ENCODE data around the gene SLC12A4. TPM values are rescaled to one million over a fixed set of nuclear protein-coding genes. Genes with fewer than 3 reads are reported as not detected.

SLC12A4 gene
- total and polyA plus RNA-seq, 2 of the 13 experiments (the other 11 are each of a cell fraction or from before 2014, with no cell fraction given): 65.1 to 84.3 TPM

- TF ChIP-seq, protein P1, sequence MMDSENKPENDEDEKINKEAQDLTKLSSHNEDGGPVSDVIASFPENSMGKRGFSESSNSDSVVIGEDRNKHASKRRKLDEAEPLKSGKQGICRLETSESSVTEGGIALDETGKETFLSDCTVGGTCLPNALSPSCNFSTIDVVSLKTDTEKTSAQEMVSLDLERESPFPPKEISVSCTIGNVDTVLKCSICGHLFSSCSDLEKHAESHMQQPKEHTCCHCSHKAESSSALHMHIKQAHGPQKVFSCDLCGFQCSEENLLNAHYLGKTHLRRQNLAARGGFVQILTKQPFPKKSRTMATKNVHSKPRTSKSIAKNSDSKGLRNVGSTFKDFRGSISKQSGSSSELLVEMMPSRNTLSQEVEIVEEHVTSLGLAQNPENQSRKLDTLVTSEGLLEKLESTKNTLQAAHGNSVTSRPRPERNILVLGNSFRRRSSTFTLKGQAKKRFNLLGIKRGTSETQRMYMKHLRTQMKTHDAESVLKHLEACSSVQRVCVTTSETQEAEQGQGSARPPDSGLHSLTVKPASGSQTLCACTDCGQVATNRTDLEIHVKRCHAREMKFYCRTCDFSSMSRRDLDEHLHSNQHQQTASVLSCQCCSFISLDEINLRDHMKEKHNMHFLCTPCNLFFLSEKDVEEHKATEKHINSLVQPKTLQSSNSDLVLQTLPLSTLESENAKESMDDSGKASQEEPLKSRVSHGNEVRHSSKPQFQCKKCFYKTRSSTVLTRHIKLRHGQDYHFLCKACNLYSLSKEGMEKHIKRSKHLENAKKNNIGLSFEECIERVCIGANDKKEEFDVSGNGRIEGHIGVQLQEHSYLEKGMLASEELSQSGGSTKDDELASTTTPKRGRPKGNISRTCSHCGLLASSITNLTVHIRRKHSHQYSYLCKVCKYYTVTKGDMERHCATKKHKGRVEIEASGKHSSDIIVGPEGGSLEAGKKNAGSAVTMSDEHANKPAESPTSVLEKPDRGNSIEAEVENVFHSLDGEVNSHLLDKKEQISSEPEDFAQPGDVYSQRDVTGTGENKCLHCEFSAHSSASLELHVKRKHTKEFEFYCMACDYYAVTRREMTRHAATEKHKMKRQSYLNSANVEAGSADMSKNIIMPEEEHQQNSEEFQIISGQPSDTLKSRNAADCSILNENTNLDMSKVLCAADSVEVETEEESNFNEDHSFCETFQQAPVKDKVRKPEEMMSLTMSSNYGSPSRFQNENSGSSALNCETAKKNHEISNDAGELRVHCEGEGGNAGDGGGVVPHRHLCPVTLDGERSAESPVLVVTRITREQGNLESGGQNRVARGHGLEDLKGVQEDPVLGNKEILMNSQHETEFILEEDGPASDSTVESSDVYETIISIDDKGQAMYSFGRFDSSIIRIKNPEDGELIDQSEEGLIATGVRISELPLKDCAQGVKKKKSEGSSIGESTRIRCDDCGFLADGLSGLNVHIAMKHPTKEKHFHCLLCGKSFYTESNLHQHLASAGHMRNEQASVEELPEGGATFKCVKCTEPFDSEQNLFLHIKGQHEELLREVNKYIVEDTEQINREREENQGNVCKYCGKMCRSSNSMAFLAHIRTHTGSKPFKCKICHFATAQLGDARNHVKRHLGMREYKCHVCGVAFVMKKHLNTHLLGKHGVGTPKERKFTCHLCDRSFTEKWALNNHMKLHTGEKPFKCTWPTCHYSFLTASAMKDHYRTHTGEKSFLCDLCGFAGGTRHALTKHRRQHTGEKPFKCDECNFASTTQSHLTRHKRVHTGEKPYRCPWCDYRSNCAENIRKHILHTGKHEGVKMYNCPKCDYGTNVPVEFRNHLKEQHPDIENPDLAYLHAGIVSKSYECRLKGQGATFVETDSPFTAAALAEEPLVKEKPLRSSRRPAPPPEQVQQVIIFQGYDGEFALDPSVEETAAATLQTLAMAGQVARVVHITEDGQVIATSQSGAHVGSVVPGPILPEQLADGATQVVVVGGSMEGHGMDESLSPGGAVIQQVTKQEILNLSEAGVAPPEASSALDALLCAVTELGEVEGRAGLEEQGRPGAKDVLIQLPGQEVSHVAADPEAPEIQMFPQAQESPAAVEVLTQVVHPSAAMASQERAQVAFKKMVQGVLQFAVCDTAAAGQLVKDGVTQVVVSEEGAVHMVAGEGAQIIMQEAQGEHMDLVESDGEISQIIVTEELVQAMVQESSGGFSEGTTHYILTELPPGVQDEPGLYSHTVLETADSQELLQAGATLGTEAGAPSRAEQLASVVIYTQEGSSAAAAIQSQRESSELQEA (CRISPR knock-in tag; IDR thresholded peaks at IDR 0.05; ENCODE audit: not compliant biosample characterization): no peak
- TF ChIP-seq, protein P2, sequence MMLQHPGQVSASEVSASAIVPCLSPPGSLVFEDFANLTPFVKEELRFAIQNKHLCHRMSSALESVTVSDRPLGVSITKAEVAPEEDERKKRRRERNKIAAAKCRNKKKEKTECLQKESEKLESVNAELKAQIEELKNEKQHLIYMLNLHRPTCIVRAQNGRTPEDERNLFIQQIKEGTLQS (CRISPR knock-in tag; IDR thresholded peaks at IDR 0.05): peak; percentile 27; the same call in 1 of the 2 replicates
- TF ChIP-seq ZNF367 (CRISPR knock-in tag; IDR thresholded peaks at IDR 0.05; ENCODE audit: borderline replicate concordance): no peak
- 0 out of 2 replicates have a peak, but pooled peaks have one; percentile 30 for TF ChIP-seq MAZ (IDR thresholded peaks at IDR 0.05; ENCODE audit: borderline replicate concordance, low read depth, low read length)
- TF ChIP-seq MAZ (CRISPR knock-in tag; IDR thresholded peaks at IDR 0.05; ENCODE audit: low read depth): no peak
- TF ChIP-seq MTA1 (CRISPR knock-in tag; IDR thresholded peaks at IDR 0.05; ENCODE audit: borderline replicate concordance): peak; percentile 33; the same call in 1 of the 2 replicates
- TF ChIP-seq NCOR1 (IDR thresholded peaks at IDR 0.05; ENCODE audit: borderline replicate concordance, low read length): no peak
- no peak for TF ChIP-seq PCBP2 (optimal IDR thresholded peaks at IDR 0.05; ENCODE audit: low read depth, low read length, poor library complexity, severe bottlenecking)
- TF ChIP-seq ZNF564 (CRISPR knock-in tag; IDR thresholded peaks at IDR 0.05): no peak
- TF ChIP-seq, protein P3, sequence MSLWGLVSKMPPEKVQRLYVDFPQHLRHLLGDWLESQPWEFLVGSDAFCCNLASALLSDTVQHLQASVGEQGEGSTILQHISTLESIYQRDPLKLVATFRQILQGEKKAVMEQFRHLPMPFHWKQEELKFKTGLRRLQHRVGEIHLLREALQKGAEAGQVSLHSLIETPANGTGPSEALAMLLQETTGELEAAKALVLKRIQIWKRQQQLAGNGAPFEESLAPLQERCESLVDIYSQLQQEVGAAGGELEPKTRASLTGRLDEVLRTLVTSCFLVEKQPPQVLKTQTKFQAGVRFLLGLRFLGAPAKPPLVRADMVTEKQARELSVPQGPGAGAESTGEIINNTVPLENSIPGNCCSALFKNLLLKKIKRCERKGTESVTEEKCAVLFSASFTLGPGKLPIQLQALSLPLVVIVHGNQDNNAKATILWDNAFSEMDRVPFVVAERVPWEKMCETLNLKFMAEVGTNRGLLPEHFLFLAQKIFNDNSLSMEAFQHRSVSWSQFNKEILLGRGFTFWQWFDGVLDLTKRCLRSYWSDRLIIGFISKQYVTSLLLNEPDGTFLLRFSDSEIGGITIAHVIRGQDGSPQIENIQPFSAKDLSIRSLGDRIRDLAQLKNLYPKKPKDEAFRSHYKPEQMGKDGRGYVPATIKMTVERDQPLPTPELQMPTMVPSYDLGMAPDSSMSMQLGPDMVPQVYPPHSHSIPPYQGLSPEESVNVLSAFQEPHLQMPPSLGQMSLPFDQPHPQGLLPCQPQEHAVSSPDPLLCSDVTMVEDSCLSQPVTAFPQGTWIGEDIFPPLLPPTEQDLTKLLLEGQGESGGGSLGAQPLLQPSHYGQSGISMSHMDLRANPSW (CRISPR knock-in tag; IDR thresholded peaks at IDR 0.05; ENCODE audit: borderline replicate concordance): no peak
- no peak for TF ChIP-seq GTF2F1 (IDR thresholded peaks at IDR 0.05; ENCODE audit: low read length)
- no peak for TF ChIP-seq ZNF883 (CRISPR knock-in tag; IDR thresholded peaks at IDR 0.05; ENCODE audit: not compliant biosample characterization)
- TF ChIP-seq ZHX1 (CRISPR knock-in tag; IDR thresholded peaks at IDR 0.05; ENCODE audit: low read depth): no peak
- TF ChIP-seq ARNT (IDR thresholded peaks at IDR 0.05): no peak
Measured at GRCh38 chr16:67969254-67970039, 1.0 kb upstream of the SLC12A4 start (continued).
